MM.1S (cell line): ENCODE measurements around the gene SLC7A9.

Experiments
- EZH2phosphoT487 ChIP-seq: fragments of 300-600 bp; sonication (generic); IDR thresholded peaks from 2 replicates; pipeline ENCODE4 v1.6.1; 2018; ENCODE audit warnings: antibody characterized with exemption, low read length
- TF ChIP-seq, protein P1 (sequence below): fragments of 300-600 bp; sonication (generic); IDR thresholded peaks from 2 replicates; pipeline ENCODE4 v1.5.1; 2016; ENCODE audit warnings: antibody characterized with exemption, low read length, mixed read lengths

- TF ChIP-seq, protein P1, sequence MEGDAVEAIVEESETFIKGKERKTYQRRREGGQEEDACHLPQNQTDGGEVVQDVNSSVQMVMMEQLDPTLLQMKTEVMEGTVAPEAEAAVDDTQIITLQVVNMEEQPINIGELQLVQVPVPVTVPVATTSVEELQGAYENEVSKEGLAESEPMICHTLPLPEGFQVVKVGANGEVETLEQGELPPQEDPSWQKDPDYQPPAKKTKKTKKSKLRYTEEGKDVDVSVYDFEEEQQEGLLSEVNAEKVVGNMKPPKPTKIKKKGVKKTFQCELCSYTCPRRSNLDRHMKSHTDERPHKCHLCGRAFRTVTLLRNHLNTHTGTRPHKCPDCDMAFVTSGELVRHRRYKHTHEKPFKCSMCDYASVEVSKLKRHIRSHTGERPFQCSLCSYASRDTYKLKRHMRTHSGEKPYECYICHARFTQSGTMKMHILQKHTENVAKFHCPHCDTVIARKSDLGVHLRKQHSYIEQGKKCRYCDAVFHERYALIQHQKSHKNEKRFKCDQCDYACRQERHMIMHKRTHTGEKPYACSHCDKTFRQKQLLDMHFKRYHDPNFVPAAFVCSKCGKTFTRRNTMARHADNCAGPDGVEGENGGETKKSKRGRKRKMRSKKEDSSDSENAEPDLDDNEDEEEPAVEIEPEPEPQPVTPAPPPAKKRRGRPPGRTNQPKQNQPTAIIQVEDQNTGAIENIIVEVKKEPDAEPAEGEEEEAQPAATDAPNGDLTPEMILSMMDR = no peak
- no peak for TF ChIP-seq EZH2phosphoT487
These were observed 32.9 kb upstream of the SLC7A9 start for GRCh38 chr19:32902448-32902847.
